Measurements from ENCODE around the gene FGG. TPM values are rescaled to one million over a fixed set of nuclear protein-coding genes. Genes with fewer than 3 reads are reported as not detected.

The FGG gene
- 5.1 to 8.0 TPM (median 5.5 TPM) in 5 replicates for total RNA-seq (2022; extraction: Qiagen RNA extraction; ENCODE audit: low read depth)

GRCh38 chr4:154612472-154613414, at the start of gene FGG:
Gene FGG (minus strand): TSS chr4:154612656. CDS start chr4:154612609, 47 bp downstream.

GRCh38 chr4:154590329-154591006, 22.0 kb downstream of the FGG start, which contains the start of gene FGA:
Gene FGA (minus strand): TSS chr4:154590742. CDS start chr4:154590687, 55 bp downstream.

GRCh38 chr4:154562697-154563254, 49.7 kb downstream of the FGG start, which contains the start of gene FGB:
Gene FGB (plus strand): TSS chr4:154563011. CDS start chr4:154563019, 8 bp downstream.

Other genes with a start within 250 kb of the FGG start
- gene DCHS2, start 120.9 kb downstream of the FGG start, total RNA-seq (2022; extraction: Qiagen RNA extraction; ENCODE audit: low read depth) = 0.04 TPM in 1 of 5 replicates, not detected in the others
- gene PLRG1, start 62.3 kb downstream of the FGG start, total RNA-seq (2022; extraction: Qiagen RNA extraction; ENCODE audit: low read depth) = 52.5 to 60.5 TPM (median 56.3 TPM) in 5 replicates
- gene FGB, start 49.6 kb downstream of the FGG start, total RNA-seq (2022; extraction: Qiagen RNA extraction; ENCODE audit: low read depth) = 12.6 to 21.1 TPM (median 18.6 TPM) in 5 replicates
- gene FGA, start 21.9 kb downstream of the FGG start, total RNA-seq (2022; extraction: Qiagen RNA extraction; ENCODE audit: low read depth) = 13.3 to 17.3 TPM (median 14.4 TPM) in 5 replicates
- 0.11 TPM in 1 of 5 replicates, not detected in the others for gene LRAT, start 131.3 kb upstream of the FGG start, total RNA-seq (2022; extraction: Qiagen RNA extraction; ENCODE audit: low read depth)
- not detected in 5 replicates for gene RBM46, start 168.6 kb upstream of the FGG start, total RNA-seq (2022; extraction: Qiagen RNA extraction; ENCODE audit: low read depth)